SHP77 (cell line): Measurements from ENCODE around the gene AFDN.
A peak's percentile ranks its signal among the peaks of the same experiment; 100 is the strongest.

Experiments used
- DNase-seq, 2 experiments: peaks; one replicate each; lab custom pipeline; 2025; lab: John Stamatoyannopoulos, UW

AFDN gene

DNA sequence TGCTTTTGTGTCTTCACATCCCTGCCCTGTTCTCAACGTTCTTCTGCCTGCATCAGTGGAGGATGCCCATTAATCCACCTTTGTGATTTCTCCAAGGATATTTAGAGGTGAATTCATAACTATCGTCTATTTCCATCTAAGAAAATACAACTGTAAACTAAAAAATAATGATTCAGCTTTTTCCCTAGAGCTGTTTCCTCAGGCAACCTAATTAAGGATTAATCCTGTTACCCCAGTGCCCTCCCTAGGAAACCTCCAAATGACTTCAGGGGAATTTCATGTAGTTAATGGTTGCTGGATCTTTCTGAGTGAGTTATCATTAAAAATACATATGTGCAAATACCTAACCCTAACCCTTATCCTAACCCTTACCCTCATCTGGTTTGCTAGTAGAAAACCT lies 14.6 kb upstream of the AFDN start:
- DNase-seq, result no peak

DNA sequence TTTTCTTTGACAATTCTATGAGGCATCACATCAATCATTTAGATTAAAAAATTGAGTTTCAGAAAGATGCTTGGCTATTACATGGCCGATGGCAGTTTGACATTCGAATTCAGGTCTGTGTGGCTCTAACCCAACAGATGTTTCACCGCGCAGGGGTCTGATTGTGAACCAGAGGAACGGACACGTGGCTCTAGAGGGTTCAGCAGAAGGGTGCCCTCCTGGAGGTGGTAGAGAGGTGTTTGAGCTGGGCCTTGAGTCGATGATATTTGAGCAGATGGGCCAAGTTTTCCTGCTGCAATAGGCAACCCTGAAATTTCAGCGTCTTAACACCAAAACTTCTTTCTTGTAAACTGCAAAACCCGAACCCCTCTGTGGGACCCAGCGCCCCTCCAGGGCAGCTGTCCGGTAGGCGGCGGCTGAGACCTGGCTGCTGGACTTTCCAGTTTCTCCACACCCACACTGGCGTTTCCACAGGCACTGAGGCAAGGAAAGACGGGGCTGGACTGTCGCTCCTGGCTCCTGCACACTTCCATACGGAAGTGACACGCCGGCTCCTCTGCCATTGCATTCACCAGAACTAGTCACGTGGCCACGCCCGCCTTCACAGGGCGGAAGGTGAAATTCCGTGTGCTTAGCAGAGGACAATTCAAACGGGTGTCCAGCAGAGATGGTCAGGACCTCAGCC lies 11.3 kb upstream of the AFDN start:
- DNase-seq, result no peak

GRCh38 chr6:167817016-167817415 lies 9.7 kb upstream of the AFDN start:
- no peak for DNase-seq

- DNase-seq, result no peak
Observed at GRCh38 chr6:167817729-167818128, 9.0 kb upstream of the AFDN start.

GRCh38 chr6:167819576-167819975 lies 7.1 kb upstream of the AFDN start:
- DNase-seq, result peak; percentile 28 to 69

- no peak for DNase-seq
Observed at GRCh38 chr6:167820681-167821080, 6.0 kb upstream of the AFDN start.

DNA sequence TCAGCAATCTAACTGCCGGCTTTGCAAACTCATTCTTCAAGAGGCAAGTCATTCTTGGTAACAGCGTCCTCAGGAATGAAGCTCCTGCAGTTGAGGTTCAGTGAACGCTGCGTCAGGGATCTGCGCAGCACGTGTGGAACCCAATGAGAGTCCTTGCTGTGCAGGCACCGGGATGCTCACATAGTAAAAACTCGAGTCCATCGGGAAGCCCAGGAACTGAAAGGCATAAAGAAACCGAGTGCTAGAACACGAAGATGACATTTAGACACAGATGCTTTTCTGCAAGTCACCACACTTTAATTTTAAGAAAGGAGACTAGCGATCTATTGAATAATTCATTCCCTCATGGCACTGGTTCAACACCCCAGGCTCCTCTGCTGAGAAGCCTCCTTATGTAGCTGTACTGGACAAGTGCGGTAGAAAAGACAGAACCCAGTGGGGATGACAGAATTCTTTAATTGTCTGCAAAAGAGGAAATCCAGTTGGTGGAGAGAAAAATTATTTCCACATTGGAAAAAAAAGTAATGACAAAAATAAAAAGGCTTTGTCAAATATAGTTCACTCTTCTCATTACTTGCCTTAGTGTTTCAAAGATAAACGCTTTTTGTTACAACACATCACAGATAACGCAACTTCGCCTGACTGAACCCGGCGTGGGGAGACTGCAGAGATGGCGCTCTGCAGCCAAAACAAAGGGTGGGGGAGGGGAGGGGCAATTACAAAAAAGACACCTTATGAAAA lies 1.9 kb upstream of the AFDN start:
- no peak for DNase-seq

GRCh38 chr6:167825332-167826229 lies 1.1 kb upstream of the AFDN start:
- DNase-seq, result no peak

DNA sequence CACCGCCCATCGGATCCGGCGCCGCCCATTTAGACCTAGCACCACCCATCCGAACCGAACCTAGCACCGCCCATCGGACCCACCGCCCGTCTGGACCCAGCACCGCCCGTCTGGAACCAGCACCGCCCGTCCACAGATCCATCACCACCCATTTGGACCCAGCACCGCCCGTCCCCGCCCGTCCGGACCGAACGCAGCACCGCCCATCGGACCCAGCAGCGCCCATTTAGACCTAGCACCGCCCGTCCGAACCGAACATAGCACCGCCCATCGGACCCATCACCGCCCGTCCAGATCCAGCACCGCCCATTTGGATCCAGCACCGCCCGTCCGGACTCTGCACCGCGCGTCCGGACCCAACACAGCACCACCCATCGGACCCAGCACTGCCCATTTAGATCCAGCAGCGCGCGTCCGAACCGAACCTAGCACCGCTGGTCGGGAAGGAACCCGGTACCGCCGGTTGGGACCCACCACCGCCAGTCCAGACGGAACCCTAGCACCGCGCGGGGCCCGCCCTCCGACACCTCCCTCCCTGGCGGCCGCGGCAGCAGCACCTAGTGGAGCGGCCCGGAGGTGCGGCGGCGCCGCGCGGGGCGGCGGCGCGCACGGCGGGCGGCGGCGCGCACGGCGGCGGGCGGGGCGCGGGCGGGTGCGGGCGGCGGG lies 348 bp upstream of the AFDN start:
- peak in 1 of 2 experiments; percentile 54 for DNase-seq

- peak in 1 of 2 experiments; percentile 15 for DNase-seq
Observed at GRCh38 chr6:167827583-167828324, 1.0 kb downstream of the AFDN start.

DNA sequence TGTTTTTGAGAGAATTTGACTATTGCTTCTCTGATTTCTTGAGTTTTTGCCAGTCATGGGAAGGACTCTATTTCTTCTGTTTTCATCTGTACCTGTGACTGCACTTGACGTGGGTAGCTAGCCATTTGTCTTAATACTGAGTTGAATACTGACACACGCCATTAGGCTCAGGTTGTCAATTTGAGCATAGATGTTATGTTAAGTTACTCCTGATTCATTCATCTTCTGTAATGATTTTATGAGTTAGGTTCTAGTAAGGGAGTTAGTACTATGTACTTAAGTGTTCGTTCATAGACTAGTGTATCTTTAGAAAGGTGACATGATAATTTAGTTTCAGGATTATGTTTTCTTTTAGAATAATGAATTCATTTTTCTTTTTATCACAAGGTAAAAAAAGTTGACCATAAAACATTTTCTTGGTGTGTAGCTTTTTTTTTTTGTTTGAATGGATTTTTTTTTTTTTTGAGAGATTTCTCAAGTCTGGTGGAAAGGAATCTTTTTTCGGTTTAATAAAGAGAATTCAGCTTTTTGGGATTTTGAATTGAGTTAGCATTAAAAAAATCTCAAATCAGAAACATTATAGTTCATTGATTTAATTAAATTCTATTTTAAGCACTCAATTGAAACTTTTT lies 1.7 kb downstream of the AFDN start:
- no peak for DNase-seq

DNA sequence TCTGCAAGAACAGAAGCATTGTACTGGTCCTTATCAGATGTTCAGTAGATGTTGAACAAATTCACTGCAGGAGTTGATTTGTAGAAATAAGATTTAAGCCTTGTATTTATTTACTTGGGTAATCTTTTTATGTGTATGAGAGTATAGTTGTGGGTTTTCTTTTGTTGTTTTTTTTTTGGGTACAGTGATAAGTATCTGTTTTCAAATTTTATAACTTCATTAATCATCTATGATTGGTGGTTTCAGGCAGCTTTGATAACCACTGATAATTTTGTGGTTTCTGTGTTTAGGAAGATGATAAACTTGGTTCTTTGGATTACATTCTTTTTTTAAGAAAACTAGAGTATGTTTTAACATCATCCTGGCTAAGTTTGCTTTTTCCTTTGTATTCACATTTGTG lies 2.8 kb downstream of the AFDN start:
- no peak for DNase-seq

GRCh38 chr6:167831281-167831828 lies 4.6 kb downstream of the AFDN start:
- DNase-seq, result no peak

DNA sequence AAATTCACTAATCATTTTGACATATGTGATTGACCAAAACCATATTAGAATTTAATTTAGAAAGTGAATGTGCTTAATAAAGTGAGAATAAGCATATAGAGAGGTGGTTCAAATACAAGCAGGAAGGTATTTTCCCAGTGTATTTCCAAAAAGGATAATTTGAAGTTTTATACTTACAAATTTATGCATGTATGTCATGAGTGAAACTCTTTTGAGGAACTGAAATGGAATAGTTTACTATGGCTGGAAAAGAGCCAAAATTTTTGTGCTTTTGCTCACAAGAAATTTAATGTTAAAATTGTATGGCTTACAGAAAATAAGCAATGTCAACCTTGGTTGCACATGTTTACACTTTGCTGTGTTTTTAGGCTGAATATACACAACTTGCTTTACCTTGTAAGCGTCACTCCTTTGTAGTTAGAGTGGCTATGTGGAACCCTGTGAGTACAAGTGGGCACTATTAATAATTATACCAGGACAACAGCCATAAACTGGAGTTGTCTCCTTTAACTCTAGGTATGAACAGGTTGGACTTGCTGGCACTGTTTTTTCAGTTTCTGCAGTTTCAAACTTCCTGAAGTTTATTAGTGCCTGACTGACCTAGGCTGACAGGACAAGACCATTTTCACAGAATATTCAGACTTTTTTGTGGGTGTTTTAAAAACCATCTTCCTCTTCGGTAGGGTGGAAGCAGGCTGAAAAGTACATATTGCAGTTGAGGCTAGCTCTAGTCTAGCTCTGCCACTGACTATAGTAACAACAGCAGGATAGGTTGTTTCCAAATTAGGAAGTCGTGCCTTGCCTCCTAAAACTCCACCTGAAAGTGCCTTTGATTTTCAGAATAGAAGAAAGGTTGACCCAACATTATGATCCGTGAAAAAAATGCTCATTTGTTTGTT lies 6.0 kb downstream of the AFDN start:
- no peak for DNase-seq

DNA sequence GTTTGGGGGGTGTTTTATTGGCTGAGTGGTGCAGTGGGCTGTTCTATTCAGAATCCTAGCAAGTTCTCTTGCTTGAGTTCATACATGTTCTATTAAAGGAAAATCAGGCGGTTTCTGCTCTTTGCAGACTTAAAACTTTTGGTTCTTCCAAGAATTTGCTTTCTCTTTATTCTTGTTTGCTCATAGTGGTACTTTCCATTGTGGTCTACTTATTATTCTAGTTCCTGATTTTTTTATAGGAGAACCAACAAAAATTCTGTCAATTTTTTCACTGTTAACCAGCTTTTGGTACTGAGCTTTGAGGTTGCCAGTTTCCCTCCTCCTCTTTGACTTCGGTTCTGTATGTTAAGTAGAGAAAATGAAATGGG lies 6.7 kb downstream of the AFDN start:
- no peak for DNase-seq

DNA sequence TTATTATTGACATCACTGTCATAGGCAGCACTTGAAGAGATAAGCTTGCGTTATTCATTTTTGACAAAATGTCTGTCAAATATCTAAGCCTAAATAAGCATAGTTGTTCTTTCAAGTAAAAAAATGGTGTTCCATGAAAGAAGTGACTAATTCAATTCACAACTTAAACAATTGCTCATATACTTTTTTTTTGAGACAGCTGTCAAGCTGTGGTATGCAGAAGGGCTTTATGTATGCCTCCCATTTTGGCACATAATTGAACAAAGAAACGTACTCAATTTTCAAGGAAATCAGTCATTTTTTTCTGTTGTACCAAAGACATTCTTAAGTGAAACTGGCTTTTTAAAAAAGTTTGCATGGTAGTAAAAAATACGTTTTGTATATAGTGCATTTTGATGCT lies 8.5 kb downstream of the AFDN start:
- no peak for DNase-seq

GRCh38 chr6:167836721-167837120 lies 10.0 kb downstream of the AFDN start:
- DNase-seq, result no peak

DNA sequence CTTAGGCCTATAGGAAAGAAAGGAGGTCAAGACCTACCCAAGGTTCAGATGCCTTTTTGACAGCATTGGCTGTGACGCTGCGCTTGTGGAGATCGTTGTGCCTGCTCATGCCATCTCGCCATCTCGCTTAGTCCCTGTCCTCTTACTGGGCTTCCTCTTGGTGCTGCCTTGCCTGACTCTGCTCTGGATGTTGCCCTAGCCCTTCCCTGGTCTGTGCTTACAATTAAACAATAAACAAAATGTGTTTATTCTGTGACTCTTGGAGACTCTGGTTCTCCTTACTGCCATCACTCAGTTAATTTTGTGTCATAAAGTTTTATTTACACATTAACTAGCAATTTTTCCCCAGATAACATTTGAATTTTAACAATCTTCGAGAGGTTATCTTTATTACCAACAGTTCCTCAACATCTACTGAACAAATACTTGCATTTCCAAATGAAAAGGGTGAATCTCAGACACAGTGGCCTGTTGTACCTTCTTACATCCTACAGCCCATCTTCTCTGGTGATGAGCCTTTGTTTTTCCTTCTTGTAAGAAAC lies 11.6 kb downstream of the AFDN start:
- DNase-seq, result no peak

DNA sequence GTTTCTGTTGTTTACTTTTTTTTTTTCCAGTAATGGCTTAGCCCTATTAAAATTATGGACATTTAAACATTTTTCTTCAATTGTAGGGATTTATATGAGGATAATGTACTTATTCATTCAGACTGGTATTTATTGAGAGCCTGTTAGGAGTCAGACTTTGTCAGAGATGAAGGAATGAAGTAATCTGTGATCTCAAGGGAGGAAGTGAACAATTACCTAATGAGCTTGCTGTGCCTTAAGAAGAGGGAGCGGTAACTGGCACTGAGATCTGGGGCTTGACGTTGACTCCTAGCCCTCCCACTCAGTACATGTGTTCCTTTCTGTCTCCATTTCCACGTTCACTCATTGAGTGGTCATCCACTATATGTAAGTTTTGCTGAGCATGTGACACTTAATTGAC lies 12.6 kb downstream of the AFDN start:
- no peak for DNase-seq
